C4-2B (cell line): ENCODE results near the gene RPTOR.
"Not testable (repeated sequence)": the region's sequence is repeated elsewhere in the genome, so short reads cannot be mapped to it uniquely, and the experiment has no call there.

Experiments
- H3K27ac ChIP-seq: fragments of 450-650 bp; 2 replicates; pipeline ENCODE4 v1.5.1; 2017
- ZFX ChIP-seq: fragments of 450-650 bp; IDR thresholded peaks from 2 replicates; pipeline ENCODE4 v1.6.1; 2017
- TF ChIP-seq, protein P1 (sequence below): fragments of 450-650 bp; conservative IDR thresholded peaks from 2 replicates; pipeline ENCODE4 v1.5.1; 2017; ENCODE audit warnings: mild to moderate bottlenecking

RPTOR gene

DNA sequence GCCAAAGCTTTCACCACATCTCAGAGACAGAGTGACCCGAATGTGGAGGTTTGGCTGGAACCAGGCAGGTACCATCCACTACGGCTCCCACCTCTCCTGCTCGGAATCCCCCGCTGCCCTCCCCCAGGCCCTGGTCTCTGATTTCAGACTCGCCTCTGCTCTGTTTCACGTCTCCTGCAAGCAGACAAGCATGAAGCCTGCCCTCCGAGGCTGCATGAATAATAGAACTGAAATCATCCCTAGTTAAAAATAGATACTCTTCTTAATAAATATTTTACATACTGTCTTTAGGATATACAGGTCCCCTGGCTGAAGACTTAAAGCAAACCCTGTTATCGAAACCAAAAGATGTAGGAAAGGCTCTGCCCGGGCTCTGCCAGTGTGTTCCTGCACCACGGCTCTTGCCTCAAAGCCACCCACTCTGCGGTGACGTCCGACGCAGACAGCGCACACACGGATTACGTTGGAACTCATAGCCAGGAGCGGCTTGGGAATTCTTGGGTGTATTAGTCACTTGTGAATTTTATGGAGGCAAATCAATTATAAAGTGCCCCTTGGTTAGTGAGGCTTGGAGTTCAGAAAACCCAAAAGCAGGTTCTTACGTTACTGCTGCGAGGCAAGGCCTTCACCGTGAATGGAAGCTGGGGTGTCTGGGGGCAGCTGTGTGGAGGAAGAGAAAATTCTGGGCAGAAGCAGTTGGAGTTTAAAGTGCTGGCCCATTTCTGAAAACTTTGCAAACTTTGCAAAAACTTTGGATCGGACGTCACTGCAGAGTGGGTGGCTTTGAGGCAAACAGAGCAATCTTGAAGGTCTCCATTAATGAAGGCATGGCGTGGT, 42.7 kb upstream of the RPTOR start:
- no peak overlapping the region for H3K27ac ChIP-seq
- TF ChIP-seq, protein P1, sequence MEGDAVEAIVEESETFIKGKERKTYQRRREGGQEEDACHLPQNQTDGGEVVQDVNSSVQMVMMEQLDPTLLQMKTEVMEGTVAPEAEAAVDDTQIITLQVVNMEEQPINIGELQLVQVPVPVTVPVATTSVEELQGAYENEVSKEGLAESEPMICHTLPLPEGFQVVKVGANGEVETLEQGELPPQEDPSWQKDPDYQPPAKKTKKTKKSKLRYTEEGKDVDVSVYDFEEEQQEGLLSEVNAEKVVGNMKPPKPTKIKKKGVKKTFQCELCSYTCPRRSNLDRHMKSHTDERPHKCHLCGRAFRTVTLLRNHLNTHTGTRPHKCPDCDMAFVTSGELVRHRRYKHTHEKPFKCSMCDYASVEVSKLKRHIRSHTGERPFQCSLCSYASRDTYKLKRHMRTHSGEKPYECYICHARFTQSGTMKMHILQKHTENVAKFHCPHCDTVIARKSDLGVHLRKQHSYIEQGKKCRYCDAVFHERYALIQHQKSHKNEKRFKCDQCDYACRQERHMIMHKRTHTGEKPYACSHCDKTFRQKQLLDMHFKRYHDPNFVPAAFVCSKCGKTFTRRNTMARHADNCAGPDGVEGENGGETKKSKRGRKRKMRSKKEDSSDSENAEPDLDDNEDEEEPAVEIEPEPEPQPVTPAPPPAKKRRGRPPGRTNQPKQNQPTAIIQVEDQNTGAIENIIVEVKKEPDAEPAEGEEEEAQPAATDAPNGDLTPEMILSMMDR, result no peak
- no peak for TF ChIP-seq ZFX

DNA sequence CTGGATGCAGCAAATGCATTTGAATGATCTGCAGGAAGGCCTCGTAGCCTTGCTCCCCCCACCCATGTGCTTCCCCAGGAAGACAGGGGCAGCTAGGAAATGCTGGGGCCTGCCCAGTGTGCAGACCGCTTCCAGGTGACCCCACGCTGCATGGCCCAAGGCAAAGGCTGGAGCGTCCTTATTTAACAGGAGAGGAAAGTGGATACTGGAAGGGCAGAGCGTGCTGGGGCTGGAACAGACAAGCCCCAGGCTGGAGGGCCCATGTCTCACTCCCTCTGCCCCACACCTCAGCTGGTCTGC, 42.1 kb upstream of the RPTOR start:
- TF ChIP-seq, protein P1, result no peak
- TF ChIP-seq ZFX, result no peak

DNA sequence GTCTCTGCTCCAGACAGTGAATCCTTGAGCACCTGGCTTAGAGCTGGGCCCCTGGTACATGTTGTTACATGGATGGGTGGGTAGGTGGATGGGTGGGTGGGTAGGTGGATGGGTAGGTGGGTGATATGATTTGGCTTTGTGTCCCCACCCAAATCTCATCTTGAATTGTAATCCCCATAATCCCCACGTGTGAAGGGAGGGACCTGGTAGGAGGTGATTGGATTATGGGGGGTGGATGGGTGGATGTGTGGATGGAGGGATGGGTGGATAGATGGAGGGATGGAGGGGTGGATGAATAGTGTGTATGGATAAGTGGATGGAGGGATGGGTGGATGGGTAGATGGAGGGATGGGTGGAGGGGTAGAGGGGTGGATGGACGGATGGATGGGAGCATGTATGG, 41.6 kb upstream of the RPTOR start:
- TF ChIP-seq, protein P1, result no peak
- TF ChIP-seq ZFX, result no peak
- no peak overlapping the region for H3K27ac ChIP-seq

More for the DNA sequence above, 42.1 kb upstream of the RPTOR start:
- H3K27ac ChIP-seq, result no peak overlapping the region

DNA sequence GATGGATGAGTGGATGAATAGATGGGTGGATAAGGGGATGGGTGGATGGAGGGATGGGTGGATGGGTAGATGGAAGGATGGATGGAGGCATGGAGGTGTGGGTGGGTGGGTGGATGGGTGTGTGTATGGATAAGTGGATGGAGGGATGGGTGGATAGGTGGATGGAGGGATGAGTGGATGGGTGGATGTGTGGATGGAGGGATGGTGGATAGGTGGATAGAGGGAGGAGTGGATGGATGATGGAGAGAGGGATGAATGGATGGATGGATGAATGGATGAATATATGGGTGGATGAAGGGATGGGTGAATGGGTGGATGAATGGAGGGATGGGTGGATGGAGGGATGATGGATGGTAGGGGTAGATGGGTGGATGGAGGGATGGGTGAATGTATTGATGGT, 40.7 kb upstream of the RPTOR start:
- TF ChIP-seq, protein P1, result no peak
- TF ChIP-seq ZFX, result no peak
- H3K27ac ChIP-seq, result no peak overlapping the region

DNA sequence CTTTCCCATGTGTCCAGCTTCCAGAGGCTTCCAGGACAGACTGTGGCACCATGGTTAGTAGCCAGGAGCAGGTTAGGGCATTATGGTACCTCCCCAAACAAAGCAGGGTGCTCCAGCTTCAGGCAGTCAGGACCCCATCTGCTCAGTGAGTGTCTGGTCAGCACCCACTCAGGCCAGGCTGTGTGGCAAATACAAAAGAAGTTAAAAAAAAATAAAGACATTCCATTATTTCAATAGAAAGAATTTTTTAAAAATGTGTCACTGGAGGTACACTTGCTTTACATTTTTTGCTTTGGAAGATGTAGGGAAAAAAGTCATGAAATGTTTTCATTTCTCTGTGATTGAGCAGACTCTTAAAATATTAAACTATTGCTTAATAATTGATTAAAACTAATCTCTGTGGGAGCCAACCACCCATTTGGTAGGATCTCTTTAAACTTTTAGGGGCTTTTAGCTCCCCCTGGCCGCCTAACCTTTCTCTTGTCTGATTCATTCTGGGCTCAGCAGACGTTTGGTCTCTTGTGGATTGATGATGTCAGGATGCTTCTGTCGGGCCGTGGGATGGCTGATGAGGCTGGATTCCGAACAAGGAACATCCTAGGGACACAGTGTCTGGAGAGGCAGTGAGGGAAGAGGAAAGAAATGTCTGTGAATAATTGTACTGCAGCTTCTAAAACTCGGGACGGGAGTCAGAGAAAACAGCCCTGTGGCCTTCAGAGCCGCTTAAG, 39.8 kb upstream of the RPTOR start:
- TF ChIP-seq, protein P1, result no peak
- TF ChIP-seq ZFX, result no peak

DNA sequence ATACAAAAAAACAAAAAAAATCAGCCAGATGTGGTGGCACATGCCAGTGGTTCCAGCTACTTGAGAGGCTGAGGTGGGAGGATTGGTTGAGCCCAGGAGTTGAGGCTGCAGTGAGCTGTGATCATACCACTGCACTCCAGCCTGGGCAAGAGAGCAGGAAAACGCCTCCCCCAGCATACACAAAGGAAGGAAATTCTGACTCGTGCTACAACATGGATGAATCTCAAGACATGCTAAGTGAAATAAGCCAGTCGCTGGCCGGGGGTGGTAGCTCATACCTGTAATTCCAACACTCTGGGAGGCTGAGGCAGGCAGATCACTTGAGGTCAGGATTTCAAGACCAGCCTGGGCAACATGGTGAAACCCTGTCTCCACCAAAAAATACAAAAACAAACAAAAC, 37.5 kb upstream of the RPTOR start:
- H3K27ac ChIP-seq, result not testable (repeated sequence)

More for the DNA sequence above, 39.8 kb upstream of the RPTOR start:
- H3K27ac ChIP-seq, result no peak overlapping the region

DNA sequence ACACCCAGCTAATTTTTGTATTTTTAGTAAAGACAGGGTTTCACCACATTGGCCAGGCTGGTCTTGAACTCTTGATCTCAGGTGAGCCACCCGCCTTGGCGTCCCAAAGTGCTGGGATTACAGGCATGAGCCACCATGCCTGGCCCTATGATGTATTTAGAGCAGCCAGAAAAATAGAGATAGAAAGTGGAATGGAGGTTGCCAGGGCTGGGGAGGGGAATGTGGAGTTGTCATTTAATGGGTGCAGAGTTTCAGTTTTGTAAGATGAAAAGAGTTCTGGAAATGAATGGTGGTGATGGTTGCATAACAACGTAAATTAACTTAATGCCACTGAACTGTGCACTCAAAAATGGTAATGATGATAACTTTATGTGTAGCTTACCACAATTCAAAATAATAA, 36.7 kb upstream of the RPTOR start:
- no peak overlapping the region for H3K27ac ChIP-seq
- TF ChIP-seq, protein P1, result no peak
- TF ChIP-seq ZFX, result no peak

DNA sequence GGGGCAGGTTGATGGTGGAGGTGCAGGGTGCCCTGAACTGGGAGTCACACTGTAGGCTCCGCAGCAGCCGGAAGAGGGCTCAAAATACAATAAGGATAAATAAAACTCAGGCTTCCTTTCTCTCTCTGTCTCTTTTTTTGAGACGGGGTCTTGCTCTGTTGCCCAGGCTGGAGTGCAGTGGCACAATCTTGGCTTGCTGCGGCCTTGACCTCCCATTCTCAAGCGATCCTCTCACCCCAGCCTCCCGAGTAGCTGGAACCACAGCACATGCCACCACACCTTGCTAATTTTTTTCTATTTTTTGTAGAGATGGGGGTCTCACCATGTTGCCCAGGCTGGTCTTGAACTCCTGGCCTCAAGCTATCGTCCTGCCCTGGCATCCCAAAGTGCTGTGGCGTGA, 35.3 kb upstream of the RPTOR start:
- TF ChIP-seq, protein P1, result no peak
- no peak for TF ChIP-seq ZFX
- H3K27ac ChIP-seq, result no peak overlapping the region
